HG02678 (cell line): ENCODE measurements around the gene POU2F2.
"Not testable (repeated sequence)": the region's sequence is repeated elsewhere in the genome, so short reads cannot be mapped to it uniquely, and the experiment has no call there.

Experiments used
- ATAC-seq: cut with Tn5 transposase; IDR thresholded peaks from one replicate; pipeline ENCODE4 v1.9.1; 2021; ENCODE audit warnings: mild to moderate bottlenecking, moderate library complexity; ENCODE audit not compliant: unreplicated experiment

The POU2F2 gene

GRCh38 chr19:42065511-42065910, 66.7 kb downstream of the POU2F2 start:
- no peak for ATAC-seq

GRCh38 chr19:42065051-42065450, 67.2 kb downstream of the POU2F2 start:
- ATAC-seq = no peak

GRCh38 chr19:42064432-42064831, 67.8 kb downstream of the POU2F2 start:
- no peak for ATAC-seq

- no peak for ATAC-seq
Observed at GRCh38 chr19:42062381-42062780, 69.9 kb downstream of the POU2F2 start.

GRCh38 chr19:42060117-42060516, 72.1 kb downstream of the POU2F2 start:
- ATAC-seq = no peak

- ATAC-seq = no peak
Observed at GRCh38 chr19:42059196-42059595, 73.0 kb downstream of the POU2F2 start.

GRCh38 chr19:42057846-42058245, 74.4 kb downstream of the POU2F2 start:
- no peak for ATAC-seq

GRCh38 chr19:42054205-42054604, 78.0 kb downstream of the POU2F2 start:
- no peak for ATAC-seq

- ATAC-seq = no peak
Observed at GRCh38 chr19:42053037-42053935, 79.0 kb downstream of the POU2F2 start.

- no peak for ATAC-seq
Observed at GRCh38 chr19:42052241-42052863, 79.9 kb downstream of the POU2F2 start.

- no peak for ATAC-seq
Observed at GRCh38 chr19:42051166-42052115, 80.8 kb downstream of the POU2F2 start.

GRCh38 chr19:42048992-42049391, 83.3 kb downstream of the POU2F2 start:
- ATAC-seq = no peak

- no peak for ATAC-seq
Observed at GRCh38 chr19:42045575-42045974, 86.7 kb downstream of the POU2F2 start.

- no peak for ATAC-seq
Observed at GRCh38 chr19:42042455-42043170, 89.6 kb downstream of the POU2F2 start.

- not testable (repeated sequence) for ATAC-seq
Observed at GRCh38 chr19:42040491-42040890, 91.8 kb downstream of the POU2F2 start.

- no peak for ATAC-seq
Observed at GRCh38 chr19:42040031-42040430, 92.2 kb downstream of the POU2F2 start.

- ATAC-seq = no peak
Observed at GRCh38 chr19:42038666-42039065, 93.6 kb downstream of the POU2F2 start.

- ATAC-seq = no peak
Observed at GRCh38 chr19:42037649-42038048, 94.6 kb downstream of the POU2F2 start.
